Pancreas (tissue), 10 donors: Measurements from ENCODE around the gene NPTXR. TPM values are rescaled to one million over a fixed set of nuclear protein-coding genes. Genes with fewer than 3 reads are reported as not detected.

Experiments used
- ATAC-seq, 4 donors: fragments of 200-7000 bp; cut with Tn5 transposase; one replicate each; pipeline versions ENCODE4 v1.8.0 to v1.9.1; 2020; ENCODE audit warnings: mild to moderate bottlenecking in 4 of 4, moderate library complexity in 4 of 4
- DNase-seq, 6 donors: peaks; one replicate each; pipeline ENCODE4 v3.0.0-alpha.2; 2020
- FAIRE-seq: peaks from 2 replicates; lab custom pipeline; 2012; peaks lifted over from hg19 to GRCh38; lab: Jason Lieb, UNC
- H3K27ac ChIP-seq, 4 donors: fragments of 200-600 bp; sonication (generic); 1 replicate in 3 of 4; 2 replicates in 1 of 4; pipeline versions ENCODE4 v1.5.0 to v1.8.0; 2020
- H3K27me3 ChIP-seq, 4 donors: fragments of 200-600 bp; one replicate each; pipeline ENCODE4 v1.8.0; 2021
- H3K36me3 ChIP-seq, 3 donors: fragments of 200-600 bp; sonication (generic) in 1 of 3; one replicate each; pipeline versions ENCODE4 v1.5.0 to v1.8.0; 2020 to 2021
- H3K4me1 ChIP-seq, 3 donors: fragments of 200-600 bp; one replicate each; pipeline ENCODE4 v1.8.0; 2021
- H3K4me3 ChIP-seq, 4 donors: fragments of 200-600 bp; sonication (generic) in 2 of 4; one replicate each; pipeline versions ENCODE4 v1.5.0 to v1.8.0; 2020 to 2021
- H3K9me3 ChIP-seq, 4 donors: fragments of 200-600 bp; one replicate each; pipeline ENCODE4 v1.8.0; 2021
- CTCF ChIP-seq, 4 donors: fragments of 200-600 bp; sonication (generic) in 3 of 4; IDR thresholded peaks; one replicate each; pipeline versions ENCODE4 v1.5.0 to v1.8.0; 2021; ENCODE audit warnings: antibody characterized with exemption in 4 of 4
- WGBS, 2 donors: extraction: QIAGEN DNeasy Blood & Tissue Kit; methylation state at CpG; one replicate each; pipeline ENCODE4 v1.1.7; 2013; 5-methylcytosine and 5-hydroxymethylcytosine counted together
- intact Hi-C, 3 donors: fragments of 100-400 bp; cut with DNase I; formaldehyde crosslinking; loops; one replicate each; pipeline versions ENCODE4 v1.11.1 to v1.14.2; 2022
- polyA plus RNA-seq, 2 donors: library from polyadenylated mRNA; stranded (reverse); fragments of 200-250 nt; gene quantifications; one replicate each; pipeline ENCODE4 v1.2.3, GENCODE V29; 2013
- total RNA-seq, 6 donors: library from RNA; stranded (reverse); fragmentation: NEBNext Ultra II Directional in 4 of 6; extraction: Animal tissue kit (Norgen Biotek cat#: 25700) in 4 of 6; gene quantifications; one replicate each; pipeline versions ENCODE4 v1.2.1 to v1.2.4, GENCODE V29; 2021 to 2023
- donor health status: healthy with polysubstance abuse.
- donor health status: DM: no; HTN: no; CAD: no; lungs with moderate emphysema.
- donor health status: DM: no; HTN: no; CAD: no.
- donor health status: control.
- donor health status: control.
- donor health status: Bipolar disorder and iron deficiency.
- donor health status: DM: yes; HTN: yes; CAD: no.
- donor health status: DM: no; HTN: no; CAD: no.
- donor health status: DM: no; HTN: no; CAD: no.
- donor health status: DM: yes; HTN: yes; CAD: no.

Gene NPTXR
- total and polyA plus RNA-seq, 8 donors: 3.0 to 11.0 (median 5.3) TPM

GRCh38 chr22:38865201-38866023, 21.6 kb upstream of the NPTXR start:
- peaks cover 14 to 20% (median 19%) of the 10 kb centered on the region in 3 donors for H3K4me1 ChIP-seq
- no peaks in the 10 kb centered on the region for H3K27me3 ChIP-seq
- ATAC-seq (no peak), DNase-seq (peak in 3 of 6 donors; percentile 45 to 68 (median 55)), FAIRE-seq (no peak)
- H3K4me3 ChIP-seq: no peak overlapping the region
- peaks cover 0 to 8% (median 3%) of the 10 kb centered on the region in 3 donors for H3K36me3 ChIP-seq
- 76 to 80% methylated on average over 20 of the region's 20 CpGs for WGBS, 2 donors
- H3K9me3 ChIP-seq: no peaks in the 10 kb centered on the region
- no peak for TF ChIP-seq CTCF (IDR thresholded peaks at IDR 0.05)
- peak overlapping the region in 2 of 4 donors; percentile 48 to 66 for H3K27ac ChIP-seq
- intact Hi-C loops: loop anchor here in 2 of 3 donors (5.0 to 10.0 kb wide), 3 partner anchors 132 to 259 kb away; no protein-coding TSS in a partner anchor

- H3K4me3 ChIP-seq: peak overlapping the region in 1 of 4 donors; percentile 10
- no peaks in the 10 kb centered on the region for H3K27me3 ChIP-seq
- DNase-seq (peak; percentile 44 to 82 (median 67)), ATAC-seq (peak; percentile 44 to 71 (median 50)), FAIRE-seq (no peak)
- peaks cover 12 to 14% (median 14%) of the 10 kb centered on the region in 3 donors for H3K4me1 ChIP-seq
- H3K36me3 ChIP-seq: peaks cover 0 to 8% (median 3%) of the 10 kb centered on the region in 3 donors
- no peak for TF ChIP-seq CTCF (IDR thresholded peaks at IDR 0.05)
- 15 to 27% methylated on average over 23 to 24 of the region's 24 CpGs for WGBS, 2 donors
- intact Hi-C loops: loop anchor here in 2 of 3 donors (5.0 to 10.0 kb wide), 3 partner anchors 133 to 260 kb away; no protein-coding TSS in a partner anchor
- no peaks in the 10 kb centered on the region for H3K9me3 ChIP-seq
- H3K27ac ChIP-seq: peak overlapping the region; percentile 4 to 66 (median 45)
These were observed 20.7 kb upstream of the NPTXR start for GRCh38 chr22:38864361-38865191.

GRCh38 chr22:38863531-38864131, 19.8 kb upstream of the NPTXR start:
- H3K9me3 ChIP-seq: no peaks in the 10 kb centered on the region
- intact Hi-C loops: loop anchor here in 2 of 3 donors (10.0 kb wide), 2 partner anchors 251 to 261 kb away; no protein-coding TSS in a partner anchor
- peak in 2 of 6 donors; percentile 58 to 69 for DNase-seq
- ATAC-seq: peak in 1 of 4 donors; percentile 6
- FAIRE-seq: no peak
- WGBS, 2 donors: 81 to 84% methylated on average over 9 to 12 of the region's 12 CpGs
- TF ChIP-seq CTCF (IDR thresholded peaks at IDR 0.05): no peak
- no peak overlapping the region for H3K4me3 ChIP-seq
- peaks cover 10 to 14% (median 14%) of the 10 kb centered on the region in 3 donors for H3K4me1 ChIP-seq
- peaks cover 0 to 8% (median 3%) of the 10 kb centered on the region in 3 donors for H3K36me3 ChIP-seq
- H3K27ac ChIP-seq: no peak overlapping the region
- no peaks in the 10 kb centered on the region for H3K27me3 ChIP-seq

DNA sequence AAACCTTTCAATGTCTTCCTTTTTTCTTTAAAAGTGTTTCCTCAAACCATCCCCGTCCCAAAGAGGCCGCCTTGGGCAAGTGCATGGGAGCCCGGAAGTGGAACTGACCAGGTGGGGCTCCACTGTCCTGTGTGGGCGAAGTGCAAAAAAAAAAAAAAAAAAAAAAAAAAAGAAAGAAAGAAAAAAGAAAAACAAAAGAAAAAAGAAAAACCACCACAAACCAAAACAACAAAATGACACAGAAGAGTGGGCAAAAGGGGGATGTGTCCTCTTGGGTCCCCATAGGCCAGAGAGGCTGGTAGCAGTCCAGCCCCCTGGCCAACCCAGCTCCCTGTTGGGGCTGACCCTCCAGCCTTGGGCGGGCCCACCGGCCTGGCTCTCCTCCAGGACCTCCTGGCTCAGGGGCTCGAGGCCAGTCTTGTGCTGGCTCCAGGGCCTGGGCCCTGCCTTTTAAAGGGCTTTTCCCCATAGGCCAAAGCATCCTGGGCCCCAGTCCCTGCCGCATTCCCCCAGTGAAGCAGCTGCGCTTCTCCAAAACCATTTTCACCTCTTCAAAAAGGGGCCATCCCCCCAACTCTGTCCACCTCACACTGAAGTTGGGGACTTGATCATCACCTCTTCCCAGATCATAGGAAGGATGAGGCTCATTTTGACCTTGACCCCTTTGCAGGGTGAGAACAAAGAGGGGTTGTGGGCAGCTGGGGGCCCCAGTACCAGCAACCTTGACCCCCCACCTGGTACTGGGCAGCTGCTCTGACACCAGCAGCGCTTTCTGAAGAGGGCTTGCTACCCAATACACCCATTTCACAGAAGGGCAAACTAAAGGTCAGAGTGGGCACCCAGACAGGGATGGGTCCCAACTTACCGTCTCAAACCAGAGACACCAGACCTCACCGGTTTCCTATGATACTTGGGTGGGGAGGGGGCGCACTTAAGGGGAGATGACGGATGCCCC, 18.8 kb upstream of the NPTXR start:
- no peak for ATAC-seq
- intact Hi-C loops: loop anchor here in 2 of 3 donors (10.0 kb wide), 2 partner anchors 252 to 262 kb away; no protein-coding TSS in a partner anchor
- no peaks in the 10 kb centered on the region for H3K27me3 ChIP-seq
- peaks cover 10 to 14% (median 14%) of the 10 kb centered on the region in 3 donors for H3K4me1 ChIP-seq
- DNase-seq: peak in 4 of 6 donors; percentile 34 to 72 (median 55)
- H3K4me3 ChIP-seq: no peak overlapping the region
- FAIRE-seq: no peak
- H3K9me3 ChIP-seq: no peaks in the 10 kb centered on the region
- 75 to 77% methylated on average over 14 of the region's 14 CpGs for WGBS, 2 donors
- no peak overlapping the region for H3K27ac ChIP-seq
- H3K36me3 ChIP-seq: peaks cover 0 to 8% (median 3%) of the 10 kb centered on the region in 3 donors
- TF ChIP-seq CTCF (IDR thresholded peaks at IDR 0.05): no peak
